Duodenal mucosa (tissue), 2 donors: Measurements from ENCODE around the gene AHRR.

Experiments used
- H3K27ac ChIP-seq: one replicate; pipeline ENCODE4 v1.7.0; 2013; ENCODE audit warnings: low read depth, low read length
- H3K27me3 ChIP-seq, 2 donors: one replicate each; pipeline ENCODE4 v1.7.0; 2013; ENCODE audit warnings: low read length in 2 of 2, control low read depth in 1 of 2; ENCODE audit not compliant: insufficient read depth in 2 of 2, control insufficient read depth in 1 of 2
- H3K36me3 ChIP-seq, 2 donors: one replicate each; pipeline ENCODE4 v1.7.0; 2013; ENCODE audit warnings: low read length in 2 of 2, control low read depth in 1 of 2; ENCODE audit not compliant: insufficient read depth in 2 of 2, control insufficient read depth in 1 of 2
- H3K4me1 ChIP-seq, 2 donors: one replicate each; pipeline ENCODE4 v1.7.0; 2013; ENCODE audit warnings: low read length in 2 of 2, control low read depth in 1 of 2; ENCODE audit not compliant: insufficient read depth in 2 of 2, control insufficient read depth in 1 of 2
- H3K4me3 ChIP-seq, 2 donors: one replicate each; pipeline ENCODE4 v1.7.0; 2013; ENCODE audit warnings: low read length in 2 of 2, low read depth in 1 of 2
- H3K9ac ChIP-seq, 2 donors: one replicate each; pipeline ENCODE4 v1.7.0; 2013; ENCODE audit warnings: low read length in 2 of 2, low read depth in 1 of 2
- H3K9me3 ChIP-seq, 2 donors: one replicate each; pipeline ENCODE4 v1.7.0; 2013; ENCODE audit warnings: low read length in 2 of 2, control low read depth in 1 of 2; ENCODE audit not compliant: control insufficient read depth in 1 of 2

Gene AHRR

DNA sequence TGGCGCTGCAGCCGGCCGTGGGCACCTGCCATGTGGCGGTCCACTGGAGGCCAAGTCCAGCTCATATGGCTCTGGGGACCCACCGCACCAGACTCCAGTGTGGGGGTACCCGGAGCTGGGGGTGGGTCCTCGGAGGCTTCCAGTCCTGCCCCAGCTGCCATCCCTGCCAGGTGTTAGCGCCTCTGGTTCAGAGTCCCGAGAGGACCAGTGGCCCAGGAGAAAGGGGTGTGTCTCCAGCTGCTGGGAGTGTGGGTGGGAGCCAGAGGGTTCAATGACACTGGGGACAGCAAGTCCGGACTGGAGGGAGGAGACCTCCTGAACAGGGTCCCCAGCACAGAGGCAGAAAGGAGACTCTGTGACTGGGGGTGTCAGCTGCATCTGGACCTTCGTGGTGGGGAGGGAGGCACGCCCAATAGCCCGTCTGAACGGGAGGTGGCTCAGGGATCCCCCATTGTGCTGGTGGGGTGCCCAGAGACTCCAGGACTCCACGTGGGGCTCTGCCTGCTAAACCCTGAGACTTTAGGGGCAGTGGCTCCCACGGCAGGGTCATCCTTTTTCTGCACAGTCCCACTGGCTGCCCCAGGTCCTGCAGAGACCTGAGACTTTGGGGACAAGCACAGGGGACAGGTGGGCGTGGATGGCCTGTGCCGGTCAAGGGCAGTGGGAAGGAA is 2.4 kb upstream of the AHRR start:
- no peak overlapping the region for H3K9ac ChIP-seq
- H3K27ac ChIP-seq = no peak overlapping the region
- H3K9me3 ChIP-seq = no peaks in the 10 kb centered on the region
- H3K36me3 ChIP-seq = peaks cover 11 to 22% of the 10 kb centered on the region in 2 donors
- no peak overlapping the region for H3K4me3 ChIP-seq
- peaks cover 30 to 37% of the 10 kb centered on the region in 2 donors for H3K27me3 ChIP-seq
- H3K4me1 ChIP-seq = peaks cover 0 to 26% of the 10 kb centered on the region in 2 donors

DNA sequence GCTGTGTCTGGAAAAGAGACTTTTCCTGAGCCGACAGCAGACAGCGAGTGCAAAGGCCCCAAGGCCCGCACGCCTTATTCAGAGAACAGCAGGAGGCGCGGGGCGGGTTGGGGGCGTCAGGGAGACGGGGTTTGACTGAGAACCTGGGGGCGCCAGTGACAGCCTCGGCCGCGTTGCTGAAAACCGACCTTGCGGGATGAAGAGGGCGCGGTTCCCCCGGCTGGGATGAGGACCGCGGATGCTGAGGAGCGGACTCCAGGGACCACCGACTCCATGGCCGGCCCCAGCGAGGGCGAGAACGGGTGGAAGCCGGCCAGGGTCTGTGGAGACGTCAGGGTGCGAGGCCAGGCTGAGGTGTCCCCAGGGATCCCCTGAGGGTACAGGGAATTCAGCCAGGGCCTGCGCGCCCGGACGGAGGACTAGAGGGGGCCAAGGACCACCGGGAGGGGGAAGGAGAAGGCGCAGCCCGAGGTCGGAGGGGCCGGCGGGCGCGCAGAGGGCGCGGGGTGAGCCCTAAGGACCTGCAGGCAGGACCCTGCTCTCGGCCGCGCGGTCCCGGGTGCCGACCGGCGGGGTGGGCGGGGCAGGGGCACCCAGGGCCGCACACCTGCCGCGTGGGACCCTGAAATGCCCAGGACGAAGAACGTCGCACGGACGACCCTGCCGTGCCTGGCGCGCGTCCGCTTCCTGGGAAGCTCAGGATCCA is 837 bp upstream of the AHRR start:
- H3K36me3 ChIP-seq = peaks cover 0 to 6% of the 10 kb centered on the region in 2 donors

DNA sequence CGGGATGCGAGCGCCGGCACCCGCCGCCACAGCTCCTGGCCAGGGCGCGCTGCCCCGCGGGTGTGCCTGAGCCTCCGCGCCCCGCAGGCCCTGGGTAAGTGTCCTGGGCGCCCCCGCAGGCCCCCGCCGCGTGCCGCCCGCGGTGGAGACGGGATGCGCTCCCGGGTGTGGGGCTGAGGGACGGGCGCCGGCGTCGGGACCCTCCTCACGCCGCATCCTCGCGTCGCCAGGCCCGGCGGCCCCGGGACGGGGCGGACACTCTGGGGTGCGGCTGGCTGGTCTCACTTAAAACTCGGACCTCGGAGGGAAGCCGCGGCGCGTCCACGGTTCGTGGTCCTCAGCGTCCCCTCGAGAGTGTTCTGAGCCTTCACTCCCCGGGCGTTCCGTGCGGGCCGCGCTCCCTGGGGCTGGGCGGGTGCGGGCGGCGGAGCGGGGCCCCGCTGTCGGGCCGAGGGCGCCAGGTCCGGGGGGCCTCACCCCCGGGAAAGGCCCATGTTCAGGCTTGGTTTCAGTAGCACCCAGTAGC is 275 bp downstream of the AHRR start:
- Histone ChIP-seq H3K9ac (peak overlapping the region in 1 of 2 donors; percentile 43), H3K27me3 (peaks cover 30 to 37% of the 10 kb centered on the region in 2 donors), H3K27ac (no peak overlapping the region), H3K4me3 (peak overlapping the region; percentile 58 to 61), H3K9me3 (no peaks in the 10 kb centered on the region), H3K4me1 (peaks cover 0 to 26% of the 10 kb centered on the region in 2 donors), H3K36me3 (no peaks in the 10 kb centered on the region)

More for the DNA sequence above, 837 bp upstream of the AHRR start:
- peaks cover 0 to 26% of the 10 kb centered on the region in 2 donors for H3K4me1 ChIP-seq
- no peak overlapping the region for H3K27ac ChIP-seq
- no peaks in the 10 kb centered on the region for H3K9me3 ChIP-seq
- peaks cover 30 to 37% of the 10 kb centered on the region in 2 donors for H3K27me3 ChIP-seq
- peak overlapping the region; percentile 58 to 61 for H3K4me3 ChIP-seq
- H3K9ac ChIP-seq = no peak overlapping the region

DNA sequence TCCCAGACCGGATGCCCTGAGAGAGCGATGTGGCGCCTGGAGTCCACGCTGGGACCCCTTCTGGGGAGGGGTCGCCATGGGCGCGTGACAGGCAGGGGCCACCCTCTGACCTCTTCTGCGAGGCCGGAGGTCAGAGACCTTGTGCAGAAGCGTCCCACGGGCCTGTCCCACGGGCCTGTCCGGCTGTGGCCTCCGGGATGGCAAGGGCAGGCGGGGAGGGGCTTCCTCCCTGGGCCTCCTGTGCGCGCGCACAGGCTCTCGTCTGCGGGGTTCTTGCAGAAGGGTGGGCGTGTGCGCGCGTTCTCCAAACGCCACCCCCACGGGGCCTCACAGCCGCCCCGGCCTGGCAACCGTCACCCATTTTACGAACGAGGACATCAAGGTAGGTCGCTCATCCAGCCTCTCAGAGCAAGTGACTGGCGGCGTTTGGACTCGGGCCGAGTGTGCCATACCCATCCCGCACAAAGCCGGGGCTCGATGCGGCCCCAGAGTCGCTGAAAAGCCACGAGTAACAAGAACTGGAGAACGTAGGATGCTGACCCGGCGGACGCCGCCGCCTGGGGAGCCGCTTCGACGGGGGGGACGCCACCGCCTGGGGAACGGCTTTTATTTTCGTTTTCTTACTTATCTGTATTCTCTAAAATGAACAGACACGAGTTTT is 897 bp downstream of the AHRR start:
- Histone ChIP-seq H3K27ac (no peak overlapping the region), H3K9ac (peak overlapping the region in 1 of 2 donors; percentile 43), H3K27me3 (peaks cover 30 to 37% of the 10 kb centered on the region in 2 donors), H3K4me3 (peak overlapping the region; percentile 58 to 61), H3K4me1 (peaks cover 0 to 26% of the 10 kb centered on the region in 2 donors), H3K9me3 (no peaks in the 10 kb centered on the region), H3K36me3 (no peaks in the 10 kb centered on the region)

DNA sequence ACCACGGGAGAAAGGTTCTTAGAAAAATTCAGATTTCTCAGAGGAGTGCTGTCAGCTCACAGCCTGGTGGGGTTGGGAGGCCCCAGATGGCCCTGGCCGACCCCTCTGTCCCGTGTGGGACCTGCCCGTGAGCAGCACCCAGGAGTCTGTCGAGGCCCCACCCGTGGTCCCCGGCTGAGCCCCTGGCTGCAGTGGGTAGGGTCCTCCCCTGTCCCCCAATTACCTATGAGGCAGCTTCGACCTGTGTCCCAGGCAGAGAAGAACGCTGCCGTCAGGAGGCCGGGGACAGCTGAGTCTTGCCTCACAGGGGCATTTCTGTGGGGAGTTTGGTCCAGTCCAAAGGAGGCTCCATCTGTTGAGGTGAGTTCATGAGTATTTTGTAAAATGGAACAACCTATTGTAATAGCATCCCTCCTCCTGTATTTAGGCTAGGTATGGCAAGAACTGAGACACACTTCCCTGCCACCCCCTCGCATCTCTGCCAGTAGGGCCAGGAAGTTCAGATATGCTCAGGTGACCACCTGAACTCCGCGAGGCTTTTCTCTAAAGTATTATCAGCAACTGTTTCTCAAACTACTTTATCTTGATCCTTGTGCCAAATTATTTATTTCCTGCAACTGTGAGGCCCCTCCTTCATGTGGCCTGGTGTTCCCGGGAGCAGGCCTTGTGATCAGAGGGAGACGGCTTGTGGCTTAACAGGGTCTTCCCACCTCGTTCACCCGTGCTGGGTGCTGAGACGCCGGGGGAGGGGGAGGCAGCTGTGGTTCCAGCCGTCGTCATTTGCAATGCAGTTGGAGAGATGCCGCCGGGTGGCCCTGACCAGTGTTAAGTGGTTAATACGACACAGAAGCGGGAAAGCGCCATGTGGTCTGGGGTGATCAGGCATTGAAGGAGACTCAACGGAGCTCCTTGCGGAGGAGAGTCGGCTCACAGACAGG is 1.7 kb downstream of the AHRR start:
- Histone ChIP-seq H3K9ac (no peak overlapping the region), H3K27me3 (peaks cover 30 to 37% of the 10 kb centered on the region in 2 donors), H3K36me3 (no peaks in the 10 kb centered on the region), H3K27ac (no peak overlapping the region), H3K9me3 (no peaks in the 10 kb centered on the region), H3K4me1 (peaks cover 0 to 26% of the 10 kb centered on the region in 2 donors), H3K4me3 (no peak overlapping the region)

DNA sequence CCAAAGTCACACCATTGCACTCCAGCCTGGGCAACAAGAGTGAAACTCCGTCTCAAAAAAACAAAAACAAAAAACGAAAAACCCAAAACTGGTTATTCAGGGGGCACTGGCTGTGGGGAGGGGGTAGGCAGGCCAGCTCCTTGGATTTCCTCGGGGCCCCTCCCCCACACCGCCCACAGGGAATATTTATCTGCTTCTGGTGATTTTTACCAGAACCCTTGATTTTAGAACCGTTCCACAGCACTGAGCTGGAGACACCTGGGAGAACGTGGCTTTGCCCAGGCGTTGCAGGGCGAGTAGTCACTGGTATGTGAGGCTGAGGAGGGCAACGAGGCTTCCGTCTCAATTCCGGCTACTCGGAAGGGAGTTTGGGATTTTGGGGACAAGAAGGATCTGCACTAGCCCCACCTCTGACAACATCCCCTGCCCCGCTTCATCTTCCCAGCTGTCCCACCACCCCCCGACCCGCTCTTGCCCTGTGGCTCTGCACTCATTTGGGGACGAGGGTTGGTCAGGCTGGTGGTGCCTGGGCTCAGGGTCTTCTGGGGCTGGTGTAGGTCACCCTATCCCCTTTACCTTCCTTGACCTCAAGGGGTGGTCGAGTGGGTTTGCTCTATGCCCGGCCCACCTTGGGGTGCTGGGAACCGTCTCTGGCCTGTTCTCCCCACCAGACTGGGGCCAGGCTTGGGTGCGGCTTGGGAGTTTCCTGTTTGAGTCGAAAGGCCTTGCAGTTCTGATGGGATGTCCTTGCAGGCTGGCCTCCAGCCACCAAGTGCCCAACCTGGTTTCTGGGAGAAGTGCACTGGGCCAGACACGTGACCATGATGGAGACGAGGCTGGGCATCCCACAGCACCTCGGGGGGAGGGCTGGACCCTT is 3.5 kb downstream of the AHRR start:
- Histone ChIP-seq H3K4me1 (peaks cover 0 to 20% of the 10 kb centered on the region in 2 donors), H3K4me3 (no peak overlapping the region), H3K9me3 (no peaks in the 10 kb centered on the region), H3K36me3 (no peaks in the 10 kb centered on the region), H3K27me3 (peaks cover 19 to 26% of the 10 kb centered on the region in 2 donors), H3K27ac (no peak overlapping the region), H3K9ac (no peak overlapping the region)

DNA sequence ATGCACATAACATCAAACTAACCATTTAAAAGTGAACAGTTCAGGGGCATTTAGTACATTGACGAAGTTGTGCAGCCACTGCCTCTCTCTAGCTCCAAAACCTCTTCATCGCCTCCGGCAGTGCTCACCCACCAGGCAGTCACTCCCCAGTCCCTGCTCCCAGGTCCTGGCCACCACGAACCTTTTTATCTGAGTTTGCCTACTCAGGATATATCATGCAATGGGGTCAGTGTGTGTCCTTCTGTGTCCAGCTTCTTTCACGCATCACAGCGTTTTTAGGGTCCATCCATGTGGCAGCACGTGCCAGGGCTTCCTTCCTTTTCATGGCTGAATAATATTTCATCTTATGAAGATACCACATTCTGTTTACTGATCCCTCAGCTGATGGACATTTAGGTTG is 4.6 kb downstream of the AHRR start:
- H3K27me3 ChIP-seq = peaks cover 14 to 16% of the 10 kb centered on the region in 2 donors
- H3K9ac ChIP-seq = no peak overlapping the region
- peaks cover 0 to 14% of the 10 kb centered on the region in 2 donors for H3K4me1 ChIP-seq
- H3K27ac ChIP-seq = no peak overlapping the region
- no peaks in the 10 kb centered on the region for H3K9me3 ChIP-seq
- H3K4me3 ChIP-seq = no peak overlapping the region
- no peaks in the 10 kb centered on the region for H3K36me3 ChIP-seq

DNA sequence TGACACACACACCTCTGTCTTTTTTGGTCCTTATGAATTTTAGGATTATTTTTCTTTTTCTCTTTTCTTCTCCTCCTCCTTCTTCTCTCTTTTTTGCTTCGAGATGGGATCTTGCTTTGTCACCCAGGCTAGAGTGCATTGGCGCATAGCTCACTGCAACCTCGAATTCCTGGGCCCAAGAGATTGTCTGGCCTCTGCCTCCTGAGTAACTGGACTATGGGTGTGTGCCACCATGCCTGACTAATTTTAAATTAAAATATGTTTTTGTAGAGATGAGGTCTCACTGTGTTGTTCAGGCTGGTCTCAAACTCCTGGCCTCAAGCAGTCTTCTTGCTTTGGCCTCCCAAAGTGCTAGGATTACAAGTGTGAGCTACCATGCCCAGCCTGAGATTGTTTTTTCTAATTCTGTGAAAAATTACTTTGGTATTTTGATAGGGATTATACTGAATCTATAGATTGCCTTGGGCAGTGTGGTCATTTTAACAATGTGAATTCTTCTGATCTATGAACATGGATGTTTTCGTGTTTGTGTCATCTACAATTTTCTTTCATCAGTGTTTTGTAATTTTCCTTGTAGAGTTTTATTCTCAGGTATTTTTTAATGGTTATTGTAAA is 7.7 kb downstream of the AHRR start:
- H3K9ac ChIP-seq = no peak overlapping the region
- H3K27me3 ChIP-seq = no peaks in the 10 kb centered on the region
- H3K27ac ChIP-seq = no peak overlapping the region
- no peaks in the 10 kb centered on the region for H3K36me3 ChIP-seq
- H3K4me1 ChIP-seq = peaks cover 0 to 4% of the 10 kb centered on the region in 2 donors
- no peaks in the 10 kb centered on the region for H3K9me3 ChIP-seq
- H3K4me3 ChIP-seq = no peak overlapping the region
